HEK293T (cell line): Measurements from ENCODE around the gene RYK.

Source experiments
- CTCF ChIA-PET: fragments of 350-600 bp; formaldehyde crosslinking; extraction: SDS; loops from one replicate; lab custom pipeline; 2021; ENCODE audit warnings: antibody characterized with exemption, inconsistent platforms; lab: Yijun Ruan, JAX
- POLR2A ChIA-PET: fragments of 350-600 bp; formaldehyde crosslinking; extraction: SDS; loops from one replicate; lab custom pipeline; 2020; ENCODE audit warnings: antibody characterized with exemption, inconsistent platforms; lab: Yijun Ruan, JAX
- DNase-seq: peaks from one replicate; pipeline ENCODE4 v3.0.0; 2012; ENCODE audit warnings: mixed read lengths; ENCODE audit errors: extremely low spot score
- ARNT ChIP-seq: fragments of 450-650 bp; IDR thresholded peaks from 2 replicates; pipeline ENCODE4 v1.6.1; 2017; ENCODE audit warnings: mild to moderate bottlenecking
- BHLHE40 ChIP-seq: fragments of 450-650 bp; IDR thresholded peaks from 2 replicates; pipeline ENCODE4 v1.6.1; 2016; ENCODE audit warnings: mild to moderate bottlenecking, moderate library complexity, borderline replicate concordance
- CTBP1 ChIP-seq: fragments of 450-650 bp; IDR thresholded peaks from 2 replicates; pipeline ENCODE4 v1.6.1; 2016; ENCODE audit warnings: borderline replicate concordance
- ELF4 ChIP-seq: fragments of 450-650 bp; IDR thresholded peaks from 2 replicates; pipeline ENCODE4 v1.6.1; 2017; ENCODE audit warnings: antibody characterized with exemption
- FOXA1 ChIP-seq: fragments of 450-650 bp; IDR thresholded peaks from 2 replicates; pipeline ENCODE4 v1.6.1; 2016; ENCODE audit warnings: mild to moderate bottlenecking
- FOXK2 ChIP-seq: fragments of 450-650 bp; IDR thresholded peaks from 2 replicates; pipeline ENCODE4 v1.6.1; 2016; ENCODE audit warnings: mild to moderate bottlenecking
- FOXM1 ChIP-seq: fragments of 450-650 bp; IDR thresholded peaks from 2 replicates; pipeline ENCODE4 v1.6.1; 2017; ENCODE audit warnings: mild to moderate bottlenecking, borderline replicate concordance
- HDGF ChIP-seq: fragments of 450-650 bp; IDR thresholded peaks from 2 replicates; pipeline ENCODE4 v1.6.1; 2017; ENCODE audit warnings: antibody characterized with exemption, borderline replicate concordance
- L3MBTL2 ChIP-seq: fragments of 450-650 bp; conservative IDR thresholded peaks from 2 replicates; pipeline ENCODE4 v1.6.1; 2016; ENCODE audit warnings: mild to moderate bottlenecking
- LEF1 ChIP-seq: fragments of 450-650 bp; IDR thresholded peaks from 2 replicates; pipeline ENCODE4 v1.6.1; 2017; ENCODE audit warnings: mild to moderate bottlenecking, borderline replicate concordance
- NFRKB ChIP-seq: fragments of 450-650 bp; IDR thresholded peaks from 2 replicates; pipeline ENCODE4 v1.6.1; 2016; ENCODE audit warnings: mild to moderate bottlenecking, moderate library complexity
- SP1 ChIP-seq: fragments of 450-650 bp; IDR thresholded peaks from 2 replicates; pipeline ENCODE4 v1.6.1; 2017
- SUZ12 ChIP-seq: fragments of 450-650 bp; IDR thresholded peaks from 2 replicates; pipeline ENCODE4 v1.6.1; 2016; ENCODE audit warnings: mild to moderate bottlenecking
- TARDBP ChIP-seq: fragments of 450-650 bp; IDR thresholded peaks from 2 replicates; pipeline ENCODE4 v1.6.1; 2016
- ZNF384 ChIP-seq: fragments of 450-650 bp; IDR thresholded peaks from 2 replicates; pipeline ENCODE4 v1.6.1; 2016
- TF ChIP-seq, protein P1 (sequence below): fragments of 450-650 bp; IDR thresholded peaks from 2 replicates; pipeline ENCODE4 v1.6.1; 2016

Gene RYK

DNA sequence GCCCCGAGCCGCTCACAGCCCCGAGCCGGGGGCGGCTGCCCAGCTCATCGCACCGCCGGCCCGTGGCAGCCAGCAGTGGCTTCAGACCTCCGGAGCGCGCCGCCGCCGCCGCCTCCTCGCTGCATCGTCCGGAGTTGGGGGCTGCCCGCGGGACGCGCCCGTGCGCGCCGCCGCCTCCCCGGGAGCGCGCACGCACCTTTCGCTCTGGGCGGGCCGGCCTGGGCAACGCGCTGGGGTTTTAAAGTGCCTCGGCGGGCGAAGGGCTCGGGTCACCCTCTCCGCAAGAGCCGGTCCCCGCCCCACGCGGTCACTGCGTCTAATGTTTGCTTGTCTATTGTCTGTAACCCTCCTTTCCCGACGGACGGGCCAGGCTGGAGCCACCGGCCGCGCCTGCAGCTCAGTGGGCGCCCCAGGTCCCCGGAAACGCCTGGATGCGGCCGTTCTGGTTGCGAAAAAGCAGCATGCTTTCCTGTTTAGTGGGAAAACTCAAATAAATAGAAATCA is at the start of gene RYK:
TSS of gene RYK (minus strand) at position 143 of the 504 bp plus-strand sequence. CDS start 205 bp downstream, outside the sequence.
- CTCF ChIA-PET: interaction anchor here (0.6 kb wide), 1 partner anchor 184 kb away, joined by 3 read pairs; no protein-coding TSS in a partner anchor
- DNase-seq: peak; percentile 88
- TF ChIP-seq ELF4 (no peak), L3MBTL2 (peak; percentile 69)
- POLR2A ChIA-PET: interaction anchor here (1.0 to 1.4 kb wide), 2 partner anchors 20 to 27 kb away, joined by 3 to 4 read pairs; no protein-coding TSS in a partner anchor

DNA sequence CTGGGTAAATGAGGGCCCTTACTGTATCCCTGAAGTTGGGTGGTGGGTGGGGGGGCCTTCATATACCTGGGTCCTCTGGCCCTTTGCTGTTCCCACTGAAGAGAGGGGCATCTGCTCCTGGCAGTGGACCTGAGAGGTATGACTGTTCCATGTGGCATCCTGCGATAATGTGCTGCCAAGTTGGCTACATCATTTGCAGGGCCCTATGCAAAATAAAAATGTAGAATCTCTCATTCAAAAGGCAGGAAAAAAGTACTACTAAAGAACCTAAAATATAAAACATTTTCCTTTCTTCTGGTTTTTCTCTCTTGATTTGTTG is 49.2 kb upstream of the RYK start:
- ChIA-PET POLR2A (interaction anchor here (0.9 to 1.0 kb wide), 2 partner anchors 75 to 186 kb away, joined by 3 read pairs; partner anchors contain the start of genes AMOTL2, ANAPC13 and CEP63), CTCF (interaction anchor here (1.3 kb wide), 1 partner anchor 16 kb away, joined by 4 read pairs; no protein-coding TSS in a partner anchor)
- DNase-seq: no peak
- TF ChIP-seq TARDBP: no peak

DNA sequence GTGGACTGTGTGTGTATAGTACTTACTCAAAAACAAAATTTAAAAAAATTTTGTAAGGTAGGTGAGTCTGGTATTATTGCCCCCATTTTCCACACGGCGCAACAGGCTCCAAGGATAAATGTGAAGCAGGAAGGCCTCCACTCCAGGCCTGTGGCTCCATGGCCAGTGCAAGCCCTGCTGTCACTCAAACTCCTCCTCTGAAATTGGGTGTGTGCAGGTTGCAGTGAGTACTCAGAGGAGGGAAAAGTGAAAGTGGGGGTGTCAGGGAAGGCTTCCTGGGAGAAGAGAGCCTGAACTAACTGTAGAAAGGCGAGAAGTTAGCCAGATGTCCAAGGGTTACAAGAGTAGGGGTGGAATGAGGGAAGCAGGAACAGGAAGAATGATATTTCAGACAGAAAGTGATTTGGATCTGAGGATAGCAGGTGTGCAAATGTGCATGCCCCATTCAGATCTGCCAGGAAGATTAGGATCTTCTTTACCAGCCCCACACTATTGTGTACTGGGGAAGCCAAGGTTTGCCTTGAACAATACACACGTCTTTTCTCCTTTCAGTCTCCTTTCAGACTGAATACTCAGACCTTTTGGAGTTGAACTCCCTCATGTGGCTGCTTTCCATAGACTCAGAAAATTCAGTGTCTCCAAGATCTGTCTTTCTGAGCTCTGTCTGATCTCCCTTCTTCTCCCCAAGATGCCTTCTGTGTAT is 48.7 kb upstream of the RYK start:
- DNase-seq: no peak
- TF ChIP-seq, protein P1, sequence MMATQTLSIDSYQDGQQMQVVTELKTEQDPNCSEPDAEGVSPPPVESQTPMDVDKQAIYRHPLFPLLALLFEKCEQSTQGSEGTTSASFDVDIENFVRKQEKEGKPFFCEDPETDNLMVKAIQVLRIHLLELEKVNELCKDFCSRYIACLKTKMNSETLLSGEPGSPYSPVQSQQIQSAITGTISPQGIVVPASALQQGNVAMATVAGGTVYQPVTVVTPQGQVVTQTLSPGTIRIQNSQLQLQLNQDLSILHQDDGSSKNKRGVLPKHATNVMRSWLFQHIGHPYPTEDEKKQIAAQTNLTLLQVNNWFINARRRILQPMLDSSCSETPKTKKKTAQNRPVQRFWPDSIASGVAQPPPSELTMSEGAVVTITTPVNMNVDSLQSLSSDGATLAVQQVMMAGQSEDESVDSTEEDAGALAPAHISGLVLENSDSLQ: peak; percentile 64
- TF ChIP-seq LEF1: no peak
- ChIA-PET POLR2A (interaction anchor here (0.8 to 1.0 kb wide), 3 partner anchors 75 to 187 kb away, joined by 3 read pairs; partner anchors contain the start of genes AMOTL2, ANAPC13 and CEP63), CTCF (interaction anchor here (1.3 kb wide), 1 partner anchor 16 kb away, joined by 4 read pairs; no protein-coding TSS in a partner anchor)

DNA sequence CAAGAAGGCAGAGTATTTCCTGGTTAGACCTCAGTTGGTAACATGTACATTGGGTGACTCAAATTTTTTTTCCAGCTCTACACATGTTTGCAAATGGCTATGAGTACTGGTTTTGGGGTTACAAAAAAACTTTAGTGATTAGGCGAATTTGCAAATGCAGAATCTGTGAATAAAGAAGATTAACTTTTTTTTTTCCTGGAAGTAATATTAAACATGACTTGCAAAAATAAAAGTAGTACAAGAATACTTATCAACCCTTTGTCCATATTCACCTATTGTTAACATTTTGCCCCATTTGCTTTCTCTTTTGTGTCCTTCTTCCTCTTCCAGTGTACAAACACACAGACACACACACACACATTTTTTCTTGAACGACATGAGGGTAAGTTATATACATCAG is 47.6 kb upstream of the RYK start:
- DNase-seq: no peak
- ChIA-PET POLR2A (no interaction called here), CTCF (interaction anchor here (0.5 kb wide), 1 partner anchor 13 kb away, joined by 3 read pairs; no protein-coding TSS in a partner anchor)
- TF ChIP-seq SUZ12 (no peak), L3MBTL2 (no peak), CTBP1 (no peak), ARNT (no peak), BHLHE40 (no peak), ELF4 (no peak), FOXA1 (no peak), TARDBP (no peak), FOXK2 (no peak), NFRKB (no peak), FOXM1 (no peak)
- TF ChIP-seq, protein P1: no peak

DNA sequence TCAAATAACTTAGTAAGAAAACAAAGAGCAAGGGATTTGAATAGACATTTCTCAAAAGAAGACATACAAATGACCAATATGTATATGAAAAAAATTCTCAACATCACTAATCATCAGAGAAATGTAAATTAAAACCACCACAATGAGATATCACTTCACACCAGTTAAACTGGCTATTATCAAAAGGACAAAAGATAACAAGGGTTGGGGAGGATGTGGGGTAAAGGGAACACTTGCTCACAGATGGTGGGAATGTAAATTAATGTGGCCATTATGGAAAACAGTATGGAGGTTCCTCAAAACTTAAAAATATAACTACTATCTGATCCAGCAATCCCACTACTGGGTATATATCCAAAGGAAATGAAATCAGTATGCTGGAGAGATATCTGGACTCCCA is 46.0 kb upstream of the RYK start:
- TF ChIP-seq FOXM1: no peak
- TF ChIP-seq ZNF384: no peak
- TF ChIP-seq ARNT: no peak
- no peak for TF ChIP-seq TARDBP
- no peak for TF ChIP-seq BHLHE40
- no peak for TF ChIP-seq SP1
- no peak for TF ChIP-seq HDGF
- TF ChIP-seq CTBP1: no peak
- TF ChIP-seq NFRKB: no peak
- TF ChIP-seq LEF1: no peak
- no peak for TF ChIP-seq ELF4
- TF ChIP-seq FOXA1: no peak
- TF ChIP-seq, protein P1: no peak
- TF ChIP-seq SUZ12: no peak
- no peak for TF ChIP-seq L3MBTL2
- TF ChIP-seq FOXK2: no peak
- DNase-seq: no peak
- POLR2A ChIA-PET: no interaction called here
- CTCF ChIA-PET: no interaction called here

DNA sequence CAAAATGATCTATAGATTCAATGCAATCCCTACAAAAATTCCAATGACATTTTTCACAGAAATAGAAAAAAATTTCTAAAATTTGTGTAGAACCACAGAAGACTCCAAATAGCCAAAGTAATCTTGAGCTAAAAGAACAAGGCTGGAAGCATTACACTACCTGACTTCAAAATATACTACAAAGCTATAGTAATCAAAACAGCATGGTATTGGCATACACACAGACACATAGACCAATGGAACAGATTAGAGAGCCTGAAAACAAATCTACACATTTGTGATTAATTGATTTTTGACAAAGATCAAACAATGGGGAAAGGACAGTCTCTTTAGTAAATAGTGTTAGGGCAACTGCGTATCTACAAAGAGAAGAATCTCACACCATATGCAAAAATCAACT is 45.3 kb upstream of the RYK start:
- ChIA-PET POLR2A (no interaction called here), CTCF (no interaction called here)
- no peak for TF ChIP-seq FOXM1
- TF ChIP-seq ELF4: no peak
- TF ChIP-seq CTBP1: no peak
- no peak for TF ChIP-seq ZNF384
- TF ChIP-seq LEF1: no peak
- TF ChIP-seq FOXK2: no peak
- no peak for TF ChIP-seq L3MBTL2
- no peak for DNase-seq
